ENCODE results near the gene SPG21. TPM values are rescaled to one million over a fixed set of nuclear protein-coding genes. Genes with fewer than 3 reads are reported as not detected.

The SPG21 gene
- total RNA-seq, 1 experiment from 2014 or later: 66.6 TPM

DNA sequence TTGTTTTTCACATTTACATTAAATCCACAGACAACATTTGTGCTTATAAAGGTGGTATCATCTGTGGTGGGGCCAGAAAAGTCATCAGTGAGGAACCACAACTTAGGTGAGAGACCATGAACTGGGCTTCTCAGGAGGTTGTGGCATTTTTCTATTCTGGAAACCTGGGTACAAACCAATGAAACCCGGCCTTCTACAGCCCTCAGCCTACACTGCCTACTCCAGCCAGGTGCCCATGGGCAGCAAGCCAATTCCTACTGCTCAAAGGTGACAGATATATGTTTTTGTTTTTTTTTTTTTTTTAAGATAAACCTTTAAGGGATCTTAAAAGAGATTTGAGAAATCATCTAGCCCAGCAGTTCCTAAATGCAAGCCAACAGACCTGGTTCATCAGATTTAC lies 20.3 kb downstream of the SPG21 start:
- Histone ChIP-seq H3K79me2 (ENCODE audit: insufficient read depth, low read length) (no peaks in the 10 kb centered on the region), H3K14ac (ENCODE audit: insufficient read depth, low read length) (no peak overlapping the region), H3K4ac (ENCODE audit: low read depth, low read length) (no peak overlapping the region), H2BK5ac (ENCODE audit: insufficient read length, low read length) (no peak overlapping the region), H3T11ph (ENCODE audit: low read length) (no peak overlapping the region), H2BK120ac (ENCODE audit: low read depth, low read length, poor library complexity, severe bottlenecking) (no peak overlapping the region), H2BK12ac (ENCODE audit: insufficient read length, low read depth, low read length) (no peak overlapping the region), H3K9ac (ENCODE audit: extremely low read depth, insufficient read length, low read length) (no peak overlapping the region), H3K23me2 (ENCODE audit: insufficient read length, low read depth, low read length, poor library complexity, severe bottlenecking) (no peaks in the 10 kb centered on the region), H3K56ac (ENCODE audit: insufficient read length, low read depth, low read length) (no peak overlapping the region), H2AK5ac (ENCODE audit: insufficient read length, low read length) (no peak overlapping the region), H3K27me3 (ENCODE audit: insufficient read depth, low read length) (no peaks in the 10 kb centered on the region), H2BK20ac (ENCODE audit: low read depth, low read length, poor library complexity, severe bottlenecking) (no peak overlapping the region), H3K4me1 (ENCODE audit: insufficient read depth, low read length) (no peaks in the 10 kb centered on the region), H4K5ac (ENCODE audit: insufficient read length, low read depth, low read length) (no peak overlapping the region), H2AFZ (ENCODE audit: low read length) (no peak overlapping the region), H3K23ac (ENCODE audit: insufficient read length, low read depth, low read length) (no peak overlapping the region), H3K27ac (ENCODE audit: insufficient read length, low read depth, low read length) (no peak overlapping the region), H3K4me2 (ENCODE audit: insufficient read depth, insufficient read length, low read length) (no peak overlapping the region), H2BK15ac (ENCODE audit: low read depth, low read length) (no peak overlapping the region), H3K79me1 (ENCODE audit: insufficient read depth, low read depth, low read length, poor library complexity, severe bottlenecking) (no peaks in the 10 kb centered on the region), H4K91ac (ENCODE audit: insufficient read length, low read depth, low read length) (no peak overlapping the region), H4K20me1 (ENCODE audit: control insufficient read depth, insufficient read depth, insufficient read length) (no peaks in the 10 kb centered on the region), H4K8ac (replicated peaks; ENCODE audit: insufficient read length, low read depth, low read length) (no peak overlapping the region), H3K9me3 (ENCODE audit: control insufficient read depth, low read depth, low read length) (no peaks in the 10 kb centered on the region), H3K18ac (ENCODE audit: insufficient read length, low read depth, low read length) (no peak overlapping the region)
- no peak for DNase-seq
- Mint-ChIP-seq H3K4me1 (no peaks in the 10 kb centered on the region), H3K9me3 (no peaks in the 10 kb centered on the region), H3K27me3 (ENCODE audit: low read depth) (no peaks in the 10 kb centered on the region), H3K27ac (no peak overlapping the region), H3K4me3 (no peak overlapping the region), H3K36me3 (ENCODE audit: insufficient read depth in 1 of 3, low read depth in 3 of 3) (peaks cover 27 to 70% (median 44%) of the 10 kb centered on the region in 3 experiments)
- TF ChIP-seq, protein P1, sequence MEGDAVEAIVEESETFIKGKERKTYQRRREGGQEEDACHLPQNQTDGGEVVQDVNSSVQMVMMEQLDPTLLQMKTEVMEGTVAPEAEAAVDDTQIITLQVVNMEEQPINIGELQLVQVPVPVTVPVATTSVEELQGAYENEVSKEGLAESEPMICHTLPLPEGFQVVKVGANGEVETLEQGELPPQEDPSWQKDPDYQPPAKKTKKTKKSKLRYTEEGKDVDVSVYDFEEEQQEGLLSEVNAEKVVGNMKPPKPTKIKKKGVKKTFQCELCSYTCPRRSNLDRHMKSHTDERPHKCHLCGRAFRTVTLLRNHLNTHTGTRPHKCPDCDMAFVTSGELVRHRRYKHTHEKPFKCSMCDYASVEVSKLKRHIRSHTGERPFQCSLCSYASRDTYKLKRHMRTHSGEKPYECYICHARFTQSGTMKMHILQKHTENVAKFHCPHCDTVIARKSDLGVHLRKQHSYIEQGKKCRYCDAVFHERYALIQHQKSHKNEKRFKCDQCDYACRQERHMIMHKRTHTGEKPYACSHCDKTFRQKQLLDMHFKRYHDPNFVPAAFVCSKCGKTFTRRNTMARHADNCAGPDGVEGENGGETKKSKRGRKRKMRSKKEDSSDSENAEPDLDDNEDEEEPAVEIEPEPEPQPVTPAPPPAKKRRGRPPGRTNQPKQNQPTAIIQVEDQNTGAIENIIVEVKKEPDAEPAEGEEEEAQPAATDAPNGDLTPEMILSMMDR (conservative IDR thresholded peaks at IDR 0.05): no peak
- no CpG with 5 or more reads among the region's 1 CpG for WGBS (ENCODE audit: extremely low coverage, insufficient read length, low lambda C conversion rate)
